ENCODE measurements around the gene EVI5L. TPM values are rescaled to one million over a fixed set of nuclear protein-coding genes. Genes with fewer than 3 reads are reported as not detected.

The EVI5L gene
- total and polyA plus RNA-seq, 2 of the 8 experiments (the other 6 are each of a cell fraction or from before 2014, with no cell fraction given), result 7.2 to 11.0 TPM

GRCh38 chr19:7905859-7906258, 75.8 kb downstream of the EVI5L start (continued):
- TF ChIP-seq, protein P1, sequence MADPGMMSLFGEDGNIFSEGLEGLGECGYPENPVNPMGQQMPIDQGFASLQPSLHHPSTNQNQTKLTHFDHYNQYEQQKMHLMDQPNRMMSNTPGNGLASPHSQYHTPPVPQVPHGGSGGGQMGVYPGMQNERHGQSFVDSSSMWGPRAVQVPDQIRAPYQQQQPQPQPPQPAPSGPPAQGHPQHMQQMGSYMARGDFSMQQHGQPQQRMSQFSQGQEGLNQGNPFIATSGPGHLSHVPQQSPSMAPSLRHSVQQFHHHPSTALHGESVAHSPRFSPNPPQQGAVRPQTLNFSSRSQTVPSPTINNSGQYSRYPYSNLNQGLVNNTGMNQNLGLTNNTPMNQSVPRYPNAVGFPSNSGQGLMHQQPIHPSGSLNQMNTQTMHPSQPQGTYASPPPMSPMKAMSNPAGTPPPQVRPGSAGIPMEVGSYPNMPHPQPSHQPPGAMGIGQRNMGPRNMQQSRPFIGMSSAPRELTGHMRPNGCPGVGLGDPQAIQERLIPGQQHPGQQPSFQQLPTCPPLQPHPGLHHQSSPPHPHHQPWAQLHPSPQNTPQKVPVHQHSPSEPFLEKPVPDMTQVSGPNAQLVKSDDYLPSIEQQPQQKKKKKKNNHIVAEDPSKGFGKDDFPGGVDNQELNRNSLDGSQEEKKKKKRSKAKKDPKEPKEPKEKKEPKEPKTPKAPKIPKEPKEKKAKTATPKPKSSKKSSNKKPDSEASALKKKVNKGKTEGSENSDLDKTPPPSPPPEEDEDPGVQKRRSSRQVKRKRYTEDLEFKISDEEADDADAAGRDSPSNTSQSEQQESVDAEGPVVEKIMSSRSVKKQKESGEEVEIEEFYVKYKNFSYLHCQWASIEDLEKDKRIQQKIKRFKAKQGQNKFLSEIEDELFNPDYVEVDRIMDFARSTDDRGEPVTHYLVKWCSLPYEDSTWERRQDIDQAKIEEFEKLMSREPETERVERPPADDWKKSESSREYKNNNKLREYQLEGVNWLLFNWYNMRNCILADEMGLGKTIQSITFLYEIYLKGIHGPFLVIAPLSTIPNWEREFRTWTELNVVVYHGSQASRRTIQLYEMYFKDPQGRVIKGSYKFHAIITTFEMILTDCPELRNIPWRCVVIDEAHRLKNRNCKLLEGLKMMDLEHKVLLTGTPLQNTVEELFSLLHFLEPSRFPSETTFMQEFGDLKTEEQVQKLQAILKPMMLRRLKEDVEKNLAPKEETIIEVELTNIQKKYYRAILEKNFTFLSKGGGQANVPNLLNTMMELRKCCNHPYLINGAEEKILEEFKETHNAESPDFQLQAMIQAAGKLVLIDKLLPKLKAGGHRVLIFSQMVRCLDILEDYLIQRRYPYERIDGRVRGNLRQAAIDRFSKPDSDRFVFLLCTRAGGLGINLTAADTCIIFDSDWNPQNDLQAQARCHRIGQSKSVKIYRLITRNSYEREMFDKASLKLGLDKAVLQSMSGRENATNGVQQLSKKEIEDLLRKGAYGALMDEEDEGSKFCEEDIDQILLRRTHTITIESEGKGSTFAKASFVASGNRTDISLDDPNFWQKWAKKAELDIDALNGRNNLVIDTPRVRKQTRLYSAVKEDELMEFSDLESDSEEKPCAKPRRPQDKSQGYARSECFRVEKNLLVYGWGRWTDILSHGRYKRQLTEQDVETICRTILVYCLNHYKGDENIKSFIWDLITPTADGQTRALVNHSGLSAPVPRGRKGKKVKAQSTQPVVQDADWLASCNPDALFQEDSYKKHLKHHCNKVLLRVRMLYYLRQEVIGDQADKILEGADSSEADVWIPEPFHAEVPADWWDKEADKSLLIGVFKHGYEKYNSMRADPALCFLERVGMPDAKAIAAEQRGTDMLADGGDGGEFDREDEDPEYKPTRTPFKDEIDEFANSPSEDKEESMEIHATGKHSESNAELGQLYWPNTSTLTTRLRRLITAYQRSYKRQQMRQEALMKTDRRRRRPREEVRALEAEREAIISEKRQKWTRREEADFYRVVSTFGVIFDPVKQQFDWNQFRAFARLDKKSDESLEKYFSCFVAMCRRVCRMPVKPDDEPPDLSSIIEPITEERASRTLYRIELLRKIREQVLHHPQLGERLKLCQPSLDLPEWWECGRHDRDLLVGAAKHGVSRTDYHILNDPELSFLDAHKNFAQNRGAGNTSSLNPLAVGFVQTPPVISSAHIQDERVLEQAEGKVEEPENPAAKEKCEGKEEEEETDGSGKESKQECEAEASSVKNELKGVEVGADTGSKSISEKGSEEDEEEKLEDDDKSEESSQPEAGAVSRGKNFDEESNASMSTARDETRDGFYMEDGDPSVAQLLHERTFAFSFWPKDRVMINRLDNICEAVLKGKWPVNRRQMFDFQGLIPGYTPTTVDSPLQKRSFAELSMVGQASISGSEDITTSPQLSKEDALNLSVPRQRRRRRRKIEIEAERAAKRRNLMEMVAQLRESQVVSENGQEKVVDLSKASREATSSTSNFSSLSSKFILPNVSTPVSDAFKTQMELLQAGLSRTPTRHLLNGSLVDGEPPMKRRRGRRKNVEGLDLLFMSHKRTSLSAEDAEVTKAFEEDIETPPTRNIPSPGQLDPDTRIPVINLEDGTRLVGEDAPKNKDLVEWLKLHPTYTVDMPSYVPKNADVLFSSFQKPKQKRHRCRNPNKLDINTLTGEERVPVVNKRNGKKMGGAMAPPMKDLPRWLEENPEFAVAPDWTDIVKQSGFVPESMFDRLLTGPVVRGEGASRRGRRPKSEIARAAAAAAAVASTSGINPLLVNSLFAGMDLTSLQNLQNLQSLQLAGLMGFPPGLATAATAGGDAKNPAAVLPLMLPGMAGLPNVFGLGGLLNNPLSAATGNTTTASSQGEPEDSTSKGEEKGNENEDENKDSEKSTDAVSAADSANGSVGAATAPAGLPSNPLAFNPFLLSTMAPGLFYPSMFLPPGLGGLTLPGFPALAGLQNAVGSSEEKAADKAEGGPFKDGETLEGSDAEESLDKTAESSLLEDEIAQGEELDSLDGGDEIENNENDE (IDR thresholded peaks at IDR 0.05; ENCODE audit: insufficient replicate concordance, low read length), result no peak
- TF ChIP-seq SP1 (IDR thresholded peaks at IDR 0.05; ENCODE audit: low read depth, low read length) (no peak), BCL11A (IDR thresholded peaks at IDR 0.05; ENCODE audit: low read depth in 2 of 2, low read length in 2 of 2) (no peak)
